SK-N-SH treated with all-trans-retinoic acid at 6 μM for 48 hours (cell line): ENCODE measurements around the gene BTLA.
"Not testable (repeated sequence)": the region's sequence is repeated elsewhere in the genome, so short reads cannot be mapped to it uniquely, and the experiment has no call there.

Experiments used
- ARNTL ChIP-seq: fragments of 450-650 bp; formaldehyde crosslinking; IDR thresholded peaks from 2 replicates; pipeline ENCODE4 v1.5.0; 2020; ENCODE audit warnings: low read depth, mild to moderate bottlenecking, moderate library complexity, borderline replicate concordance
- GLIS3 ChIP-seq: fragments of 250-450 bp; sonication (Bioruptor Pico); IDR thresholded peaks from 2 replicates; pipeline ENCODE4 v1.5.0; 2020; ENCODE audit warnings: mild to moderate bottlenecking, moderate library complexity
- OSR1 ChIP-seq: fragments of 250-450 bp; sonication (Bioruptor Pico); IDR thresholded peaks from 2 replicates; pipeline ENCODE4 v1.8.0; 2022; ENCODE audit warnings: moderate library complexity, mild to moderate bottlenecking, inconsistent platforms
- ZFP30 ChIP-seq: fragments of 450-650 bp; formaldehyde crosslinking; IDR thresholded peaks from 2 replicates; pipeline ENCODE4 v1.5.0; 2022; ENCODE audit warnings: mild to moderate bottlenecking, moderate library complexity
- ZNF565 ChIP-seq: fragments of 450-650 bp; formaldehyde crosslinking; conservative IDR thresholded peaks from 2 replicates; pipeline ENCODE4 v1.5.0; 2020; ENCODE audit warnings: low read depth, mild to moderate bottlenecking, moderate library complexity
- TF ChIP-seq, protein P1 (sequence below): fragments of 250-450 bp; sonication (Bioruptor Pico); IDR thresholded peaks from 2 replicates; pipeline ENCODE4 v1.5.1; 2020; ENCODE audit warnings: low read depth, mild to moderate bottlenecking, moderate library complexity
- TF ChIP-seq, protein P2 (sequence below): fragments of 250-450 bp; sonication (Bioruptor Pico); IDR thresholded peaks from 2 replicates; pipeline ENCODE4 v1.8.0; 2021; ENCODE audit warnings: low read depth, mild to moderate bottlenecking, moderate library complexity, borderline replicate concordance
- TF ChIP-seq, protein P3 (sequence below): fragments of 250-450 bp; sonication (Bioruptor Pico); IDR thresholded peaks from 2 replicates; pipeline ENCODE4 v1.8.0; 2020; ENCODE audit warnings: mild to moderate bottlenecking, moderate library complexity, borderline replicate concordance

DNA sequence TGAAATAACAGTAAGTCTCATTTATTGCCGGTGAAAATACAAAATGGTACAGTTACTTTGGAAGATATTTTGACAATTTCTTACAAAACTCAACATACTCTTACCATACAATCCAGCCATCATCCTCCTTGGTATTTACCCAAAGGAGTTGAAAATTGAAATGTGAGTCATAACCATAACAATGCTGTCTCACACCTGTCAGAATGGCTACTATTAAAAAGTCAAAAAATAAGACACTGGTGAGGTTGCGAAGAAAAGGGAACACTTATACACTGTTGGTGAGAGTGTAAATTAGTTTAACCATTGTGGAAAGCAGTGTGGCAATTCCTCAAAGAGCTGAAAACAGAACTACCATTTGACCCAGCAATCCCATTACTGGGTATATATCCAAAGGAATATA, 37.5 kb downstream of the BTLA start:
- not testable (repeated sequence) for TF ChIP-seq GLIS3; ZNF565 (CRISPR knock-in tag); OSR1 (CRISPR knock-in tag); ARNTL (CRISPR knock-in tag); ZFP30 (CRISPR knock-in tag)
- TF ChIP-seq, protein P1, sequence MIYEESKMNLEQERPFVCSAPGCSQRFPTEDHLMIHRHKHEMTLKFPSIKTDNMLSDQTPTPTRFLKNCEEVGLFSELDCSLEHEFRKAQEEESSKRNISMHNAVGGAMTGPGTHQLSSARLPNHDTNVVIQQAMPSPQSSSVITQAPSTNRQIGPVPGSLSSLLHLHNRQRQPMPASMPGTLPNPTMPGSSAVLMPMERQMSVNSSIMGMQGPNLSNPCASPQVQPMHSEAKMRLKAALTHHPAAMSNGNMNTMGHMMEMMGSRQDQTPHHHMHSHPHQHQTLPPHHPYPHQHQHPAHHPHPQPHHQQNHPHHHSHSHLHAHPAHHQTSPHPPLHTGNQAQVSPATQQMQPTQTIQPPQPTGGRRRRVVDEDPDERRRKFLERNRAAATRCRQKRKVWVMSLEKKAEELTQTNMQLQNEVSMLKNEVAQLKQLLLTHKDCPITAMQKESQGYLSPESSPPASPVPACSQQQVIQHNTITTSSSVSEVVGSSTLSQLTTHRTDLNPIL (CRISPR knock-in tag), result not testable (repeated sequence)
- TF ChIP-seq, protein P2, sequence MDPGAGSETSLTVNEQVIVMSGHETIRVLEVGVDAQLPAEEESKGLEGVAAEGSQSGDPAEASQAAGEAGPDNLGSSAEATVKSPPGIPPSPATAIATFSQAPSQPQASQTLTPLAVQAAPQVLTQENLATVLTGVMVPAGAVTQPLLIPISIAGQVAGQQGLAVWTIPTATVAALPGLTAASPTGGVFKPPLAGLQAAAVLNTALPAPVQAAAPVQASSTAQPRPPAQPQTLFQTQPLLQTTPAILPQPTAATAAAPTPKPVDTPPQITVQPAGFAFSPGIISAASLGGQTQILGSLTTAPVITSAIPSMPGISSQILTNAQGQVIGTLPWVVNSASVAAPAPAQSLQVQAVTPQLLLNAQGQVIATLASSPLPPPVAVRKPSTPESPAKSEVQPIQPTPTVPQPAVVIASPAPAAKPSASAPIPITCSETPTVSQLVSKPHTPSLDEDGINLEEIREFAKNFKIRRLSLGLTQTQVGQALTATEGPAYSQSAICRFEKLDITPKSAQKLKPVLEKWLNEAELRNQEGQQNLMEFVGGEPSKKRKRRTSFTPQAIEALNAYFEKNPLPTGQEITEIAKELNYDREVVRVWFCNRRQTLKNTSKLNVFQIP (CRISPR knock-in tag), result not testable (repeated sequence)
- TF ChIP-seq, protein P3, sequence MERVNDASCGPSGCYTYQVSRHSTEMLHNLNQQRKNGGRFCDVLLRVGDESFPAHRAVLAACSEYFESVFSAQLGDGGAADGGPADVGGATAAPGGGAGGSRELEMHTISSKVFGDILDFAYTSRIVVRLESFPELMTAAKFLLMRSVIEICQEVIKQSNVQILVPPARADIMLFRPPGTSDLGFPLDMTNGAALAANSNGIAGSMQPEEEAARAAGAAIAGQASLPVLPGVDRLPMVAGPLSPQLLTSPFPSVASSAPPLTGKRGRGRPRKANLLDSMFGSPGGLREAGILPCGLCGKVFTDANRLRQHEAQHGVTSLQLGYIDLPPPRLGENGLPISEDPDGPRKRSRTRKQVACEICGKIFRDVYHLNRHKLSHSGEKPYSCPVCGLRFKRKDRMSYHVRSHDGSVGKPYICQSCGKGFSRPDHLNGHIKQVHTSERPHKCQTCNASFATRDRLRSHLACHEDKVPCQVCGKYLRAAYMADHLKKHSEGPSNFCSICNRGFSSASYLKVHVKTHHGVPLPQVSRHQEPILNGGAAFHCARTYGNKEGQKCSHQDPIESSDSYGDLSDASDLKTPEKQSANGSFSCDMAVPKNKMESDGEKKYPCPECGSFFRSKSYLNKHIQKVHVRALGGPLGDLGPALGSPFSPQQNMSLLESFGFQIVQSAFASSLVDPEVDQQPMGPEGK (CRISPR knock-in tag), result not testable (repeated sequence)
